HEK293T (cell line): ENCODE measurements around the gene AP3B1.

Experiments
- CTCF ChIA-PET: fragments of 350-600 bp; formaldehyde crosslinking; extraction: SDS; loops from one replicate; lab custom pipeline; 2021; ENCODE audit warnings: antibody characterized with exemption, inconsistent platforms; lab: Yijun Ruan, JAX
- POLR2A ChIA-PET: fragments of 350-600 bp; formaldehyde crosslinking; extraction: SDS; loops from one replicate; lab custom pipeline; 2020; ENCODE audit warnings: antibody characterized with exemption, inconsistent platforms; lab: Yijun Ruan, JAX
- DNase-seq: peaks from one replicate; pipeline ENCODE4 v3.0.0; 2012; ENCODE audit warnings: mixed read lengths; ENCODE audit errors: extremely low spot score
- ARNT ChIP-seq: fragments of 450-650 bp; IDR thresholded peaks from 2 replicates; pipeline ENCODE4 v1.6.1; 2017; ENCODE audit warnings: mild to moderate bottlenecking
- BHLHE40 ChIP-seq: fragments of 450-650 bp; IDR thresholded peaks from 2 replicates; pipeline ENCODE4 v1.6.1; 2016; ENCODE audit warnings: mild to moderate bottlenecking, moderate library complexity, borderline replicate concordance
- CTBP1 ChIP-seq: fragments of 450-650 bp; IDR thresholded peaks from 2 replicates; pipeline ENCODE4 v1.6.1; 2016; ENCODE audit warnings: borderline replicate concordance
- ELF4 ChIP-seq: fragments of 450-650 bp; IDR thresholded peaks from 2 replicates; pipeline ENCODE4 v1.6.1; 2017; ENCODE audit warnings: antibody characterized with exemption
- FOXA1 ChIP-seq: fragments of 450-650 bp; IDR thresholded peaks from 2 replicates; pipeline ENCODE4 v1.6.1; 2016; ENCODE audit warnings: mild to moderate bottlenecking
- FOXK2 ChIP-seq: fragments of 450-650 bp; IDR thresholded peaks from 2 replicates; pipeline ENCODE4 v1.6.1; 2016; ENCODE audit warnings: mild to moderate bottlenecking
- FOXM1 ChIP-seq: fragments of 450-650 bp; IDR thresholded peaks from 2 replicates; pipeline ENCODE4 v1.6.1; 2017; ENCODE audit warnings: mild to moderate bottlenecking, borderline replicate concordance
- HDGF ChIP-seq: fragments of 450-650 bp; IDR thresholded peaks from 2 replicates; pipeline ENCODE4 v1.6.1; 2017; ENCODE audit warnings: antibody characterized with exemption, borderline replicate concordance
- L3MBTL2 ChIP-seq: fragments of 450-650 bp; conservative IDR thresholded peaks from 2 replicates; pipeline ENCODE4 v1.6.1; 2016; ENCODE audit warnings: mild to moderate bottlenecking
- LEF1 ChIP-seq: fragments of 450-650 bp; IDR thresholded peaks from 2 replicates; pipeline ENCODE4 v1.6.1; 2017; ENCODE audit warnings: mild to moderate bottlenecking, borderline replicate concordance
- NFRKB ChIP-seq: fragments of 450-650 bp; IDR thresholded peaks from 2 replicates; pipeline ENCODE4 v1.6.1; 2016; ENCODE audit warnings: mild to moderate bottlenecking, moderate library complexity
- PKNOX1 ChIP-seq: fragments of 450-650 bp; IDR thresholded peaks from 2 replicates; pipeline ENCODE4 v1.6.1; 2016
- SP1 ChIP-seq: fragments of 450-650 bp; IDR thresholded peaks from 2 replicates; pipeline ENCODE4 v1.6.1; 2017
- SUZ12 ChIP-seq: fragments of 450-650 bp; IDR thresholded peaks from 2 replicates; pipeline ENCODE4 v1.6.1; 2016; ENCODE audit warnings: mild to moderate bottlenecking
- TARDBP ChIP-seq: fragments of 450-650 bp; IDR thresholded peaks from 2 replicates; pipeline ENCODE4 v1.6.1; 2016
- ZNF384 ChIP-seq: fragments of 450-650 bp; IDR thresholded peaks from 2 replicates; pipeline ENCODE4 v1.6.1; 2016

Gene AP3B1

DNA sequence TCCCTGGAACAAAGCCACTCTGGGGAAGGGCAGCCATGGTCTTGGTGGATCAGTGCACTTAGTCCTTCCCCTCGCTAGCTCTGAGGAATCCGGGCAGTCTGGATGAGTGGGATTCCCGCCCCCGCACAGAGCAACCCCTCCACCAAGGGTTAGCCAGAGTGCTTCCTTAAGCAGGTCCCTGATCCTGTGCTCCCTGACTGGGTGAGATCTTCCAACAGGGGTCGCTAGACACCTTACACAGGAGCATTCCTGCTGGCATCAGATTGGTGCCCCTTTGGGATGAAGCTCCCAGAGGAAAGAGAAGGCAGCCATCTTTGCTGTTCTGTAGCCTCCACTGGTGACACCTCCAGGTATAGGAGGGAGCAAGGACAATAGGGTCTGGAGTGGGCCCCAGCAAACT, 228.8 kb downstream of the AP3B1 start:
- POLR2A ChIA-PET: no interaction called here
- no peak for TF ChIP-seq NFRKB
- no peak for DNase-seq
- CTCF ChIA-PET: no interaction called here

- no peak for TF ChIP-seq ZNF384
- TF ChIP-seq FOXM1: no peak
- TF ChIP-seq TARDBP: no peak
- no peak for TF ChIP-seq SP1
- no peak for TF ChIP-seq FOXK2
- ChIA-PET CTCF (no interaction called here), POLR2A (no interaction called here)
- no peak for DNase-seq
Measured at GRCh38 chr5:78064941-78065472, 229.5 kb downstream of the AP3B1 start.

DNA sequence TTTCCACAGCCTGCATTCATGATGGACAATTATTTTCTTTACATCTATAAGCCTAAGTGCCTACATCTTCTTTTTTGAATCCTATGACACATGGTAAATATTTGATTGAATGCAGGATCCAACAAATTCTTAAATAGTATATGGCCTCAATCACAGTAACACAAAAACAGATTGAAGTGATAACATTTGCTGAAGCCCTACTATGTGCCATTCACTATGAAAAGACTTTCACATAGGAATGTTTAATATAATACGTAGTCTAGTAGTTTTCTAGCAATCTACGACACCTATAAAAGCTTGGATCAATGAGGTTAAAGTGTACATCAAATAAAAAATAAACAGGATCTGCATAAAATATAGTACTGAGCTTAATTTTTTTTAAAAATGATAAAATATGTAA, 231.0 kb downstream of the AP3B1 start:
- TF ChIP-seq ARNT (no peak), NFRKB (no peak), FOXK2 (no peak), BHLHE40 (no peak), PKNOX1 (no peak), ELF4 (no peak), SUZ12 (no peak), FOXM1 (no peak), ZNF384 (no peak), CTBP1 (no peak), HDGF (no peak), SP1 (no peak), LEF1 (no peak)
- no peak for DNase-seq
- POLR2A ChIA-PET: interaction anchor here (1.2 kb wide), 1 partner anchor 12 kb away, joined by 3 read pairs; no protein-coding TSS in a partner anchor
- CTCF ChIA-PET: interaction anchor here (0.6 kb wide), 1 partner anchor 367 kb away, joined by 5 read pairs; no protein-coding TSS in a partner anchor

GRCh38 chr5:78062645-78063044, 231.9 kb downstream of the AP3B1 start:
- TF ChIP-seq PKNOX1 (peak; percentile 51; the same call in 1 of the 2 replicates), TARDBP (no peak)
- CTCF ChIA-PET: no interaction called here
- POLR2A ChIA-PET: no interaction called here
- no peak for DNase-seq

- POLR2A ChIA-PET: no interaction called here
- no peak for DNase-seq
- CTCF ChIA-PET: no interaction called here
- TF ChIP-seq FOXA1: no peak
Measured at GRCh38 chr5:78060421-78060820, 234.1 kb downstream of the AP3B1 start.

- POLR2A ChIA-PET: no interaction called here
- CTCF ChIA-PET: no interaction called here
- DNase-seq: no peak
- TF ChIP-seq ELF4: no peak
- no peak for TF ChIP-seq NFRKB
- no peak for TF ChIP-seq ARNT
- TF ChIP-seq FOXK2: no peak
- TF ChIP-seq FOXA1: no peak
- TF ChIP-seq FOXM1: no peak
- no peak for TF ChIP-seq LEF1
- no peak for TF ChIP-seq PKNOX1
- no peak for TF ChIP-seq SP1
- no peak for TF ChIP-seq TARDBP
- TF ChIP-seq CTBP1: no peak
- no peak for TF ChIP-seq L3MBTL2
- no peak for TF ChIP-seq BHLHE40
- no peak for TF ChIP-seq SUZ12
- TF ChIP-seq ZNF384: no peak
- TF ChIP-seq HDGF: no peak
Measured at GRCh38 chr5:78058625-78059024, 235.9 kb downstream of the AP3B1 start.

- CTCF ChIA-PET: no interaction called here
- TF ChIP-seq ZNF384 (no peak), HDGF (no peak), PKNOX1 (no peak), L3MBTL2 (no peak)
- POLR2A ChIA-PET: no interaction called here
- DNase-seq: no peak
Measured at GRCh38 chr5:78056901-78057514, 237.5 kb downstream of the AP3B1 start.
